HG03521 (cell line): ENCODE results near the gene ABLIM1.

Experiments
- ATAC-seq: cut with Tn5 transposase; IDR thresholded peaks from one replicate; pipeline ENCODE4 v1.9.1; 2021; ENCODE audit warnings: mild to moderate bottlenecking, moderate library complexity; ENCODE audit not compliant: unreplicated experiment

Gene ABLIM1

GRCh38 chr10:114649217-114649903 is 8.7 kb downstream of the ABLIM1 start:
- ATAC-seq, result no peak

- no peak for ATAC-seq
Observed at GRCh38 chr10:114648368-114648767, 9.7 kb downstream of the ABLIM1 start.

- no peak for ATAC-seq
Observed at GRCh38 chr10:114647545-114648138, 10.4 kb downstream of the ABLIM1 start.

GRCh38 chr10:114646426-114646825 is 11.6 kb downstream of the ABLIM1 start:
- ATAC-seq, result no peak

- ATAC-seq, result no peak
Observed at GRCh38 chr10:114645706-114646105, 12.4 kb downstream of the ABLIM1 start.

- no peak for ATAC-seq
Observed at GRCh38 chr10:114643158-114643557, 14.9 kb downstream of the ABLIM1 start.

- no peak for ATAC-seq
Observed at GRCh38 chr10:114642729-114643128, 15.3 kb downstream of the ABLIM1 start.

GRCh38 chr10:114638821-114639625 is 19.1 kb downstream of the ABLIM1 start:
- peak; percentile 54 for ATAC-seq

- ATAC-seq, result no peak
Observed at GRCh38 chr10:114635797-114636550, 22.1 kb downstream of the ABLIM1 start.

- ATAC-seq, result no peak
Observed at GRCh38 chr10:114635101-114635500, 23.0 kb downstream of the ABLIM1 start.

- no peak for ATAC-seq
Observed at GRCh38 chr10:114634609-114634979, 23.5 kb downstream of the ABLIM1 start.

- ATAC-seq, result no peak
Observed at GRCh38 chr10:114632869-114633715, 25.0 kb downstream of the ABLIM1 start.

- ATAC-seq, result peak; percentile 58
Observed at GRCh38 chr10:114631666-114632417, 26.2 kb downstream of the ABLIM1 start.

GRCh38 chr10:114631090-114631665 is 26.9 kb downstream of the ABLIM1 start:
- no peak for ATAC-seq

- no peak for ATAC-seq
Observed at GRCh38 chr10:114629824-114630730, 28.0 kb downstream of the ABLIM1 start.

GRCh38 chr10:114629083-114629823 is 28.8 kb downstream of the ABLIM1 start:
- no peak for ATAC-seq

GRCh38 chr10:114628106-114628505 is 30.0 kb downstream of the ABLIM1 start:
- ATAC-seq, result no peak

- ATAC-seq, result no peak
Observed at GRCh38 chr10:114626841-114627240, 31.2 kb downstream of the ABLIM1 start.
